NB4 (cell line): Measurements from ENCODE around the gene CASP5.
"Not testable (repeated sequence)": the region's sequence is repeated elsewhere in the genome, so short reads cannot be mapped to it uniquely, and the experiment has no call there.

Experiments
- CTCF ChIP-seq: IDR thresholded peaks from one replicate; pipeline ENCODE4 v1.5.1; 2012; ENCODE audit warnings: low read depth, low read length
- MAX ChIP-seq: IDR thresholded peaks from 2 replicates; pipeline ENCODE4 v1.6.1; 2011; ENCODE audit warnings: low read depth, low read length
- POLR2A ChIP-seq: IDR thresholded peaks from 2 replicates; pipeline ENCODE4 v1.6.1; 2011; ENCODE audit warnings: mild to moderate bottlenecking; ENCODE audit not compliant: insufficient read length; ENCODE audit errors: extremely low read depth

GRCh38 chr11:105069749-105070148 lies 46.8 kb upstream of the CASP5 start:
- TF ChIP-seq CTCF, POLR2A, MAX: not testable (repeated sequence)
